Activated naive CD4-positive, alpha-beta T cell treated with anti-CD3 and anti-CD28 coated beads for 36 hours (primary cell): Measurements from ENCODE around the gene TMEM163. TPM values are rescaled to one million over a fixed set of nuclear protein-coding genes. Genes with fewer than 3 reads are reported as not detected.

ENCODE experiments used
- CTCF ChIA-PET: fragments of 350-600 bp; sonication (Branson Sonifier 250); formaldehyde crosslinking; loops from one replicate; lab custom pipeline; 2021; ENCODE audit warnings: antibody characterized with exemption; lab: Charles Lee
- DNase-seq: peaks from one replicate; pipeline ENCODE4 v3.0.0-alpha.2; 2020
- H3K27ac Mint-ChIP-seq: one replicate; pipeline ENCODE4 v1.8.0; 2021; ENCODE audit warnings: mild to moderate bottlenecking, mixed read lengths
- H3K27me3 Mint-ChIP-seq: one replicate; pipeline ENCODE4 v1.8.0; 2021; ENCODE audit warnings: low read depth, mixed read lengths
- H3K36me3 Mint-ChIP-seq: one replicate; pipeline ENCODE4 v1.8.0; 2021; ENCODE audit warnings: low read depth, mixed read lengths
- H3K4me1 Mint-ChIP-seq: one replicate; pipeline ENCODE4 v1.8.0; 2021; ENCODE audit warnings: low read depth, mixed read lengths
- H3K4me3 Mint-ChIP-seq: one replicate; pipeline ENCODE4 v1.8.0; 2021; ENCODE audit warnings: mild to moderate bottlenecking, moderate library complexity, mixed read lengths
- H3K9me3 Mint-ChIP-seq: one replicate; pipeline ENCODE4 v1.8.0; 2021; ENCODE audit warnings: mixed read lengths
- intact Hi-C: fragments of 100-400 bp; cut with micrococcal nuclease; formaldehyde crosslinking; loops from one replicate; pipeline ENCODE4 v1.15.1; 2023
- total RNA-seq, 2 experiments: library from RNA; stranded (reverse); gene quantifications; one replicate each; pipeline ENCODE4 v1.2.3, GENCODE V29; 2021

The TMEM163 gene
- total RNA-seq, 2 experiments from 2014 or later = not detected

GRCh38 chr2:134555411-134555810 lies 163.4 kb downstream of the TMEM163 start:
- Mint-ChIP-seq H3K27ac (no peak overlapping the region), H3K9me3 (no peaks in the 10 kb centered on the region), H3K27me3 (peaks cover 3% of the 10 kb centered on the region), H3K4me1 (no peaks in the 10 kb centered on the region), H3K4me3 (no peak overlapping the region), H3K36me3 (no peaks in the 10 kb centered on the region)
- intact Hi-C loops = no loop called here
- CTCF ChIA-PET = no interaction called here
- DNase-seq = no peak

DNA sequence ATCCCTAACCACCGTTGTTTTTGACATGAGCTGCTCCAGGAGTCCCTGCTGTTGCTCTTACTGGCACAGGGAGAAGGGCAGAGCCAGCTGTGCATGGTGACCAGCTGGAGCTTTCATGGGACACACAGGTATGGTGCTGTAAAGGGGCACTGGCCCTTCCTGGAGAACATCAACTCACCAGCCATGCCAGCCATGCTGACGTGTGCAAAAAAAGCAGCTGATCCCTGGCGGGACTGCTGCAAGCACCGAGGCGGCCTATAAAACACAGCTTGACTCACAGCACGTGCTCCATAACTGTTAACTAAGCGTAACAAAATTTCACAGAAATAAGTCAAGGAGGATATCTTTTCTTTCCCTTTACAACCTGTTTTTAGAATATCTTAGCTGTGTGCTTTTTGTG lies 165.1 kb downstream of the TMEM163 start:
- DNase-seq = no peak
- Mint-ChIP-seq H3K27me3 (peaks cover 5% of the 10 kb centered on the region), H3K4me1 (no peaks in the 10 kb centered on the region), H3K9me3 (no peaks in the 10 kb centered on the region), H3K27ac (no peak overlapping the region), H3K36me3 (no peaks in the 10 kb centered on the region), H3K4me3 (no peak overlapping the region)
- CTCF ChIA-PET = no interaction called here
- intact Hi-C loops = no loop called here

- no peak for DNase-seq
- intact Hi-C loops = no loop called here
- Mint-ChIP-seq H3K9me3 (no peaks in the 10 kb centered on the region), H3K4me1 (no peaks in the 10 kb centered on the region), H3K4me3 (no peak overlapping the region), H3K27me3 (peaks cover 8% of the 10 kb centered on the region), H3K27ac (no peak overlapping the region), H3K36me3 (no peaks in the 10 kb centered on the region)
- CTCF ChIA-PET = no interaction called here
These were observed 168.1 kb downstream of the TMEM163 start for GRCh38 chr2:134550566-134551164.

DNA sequence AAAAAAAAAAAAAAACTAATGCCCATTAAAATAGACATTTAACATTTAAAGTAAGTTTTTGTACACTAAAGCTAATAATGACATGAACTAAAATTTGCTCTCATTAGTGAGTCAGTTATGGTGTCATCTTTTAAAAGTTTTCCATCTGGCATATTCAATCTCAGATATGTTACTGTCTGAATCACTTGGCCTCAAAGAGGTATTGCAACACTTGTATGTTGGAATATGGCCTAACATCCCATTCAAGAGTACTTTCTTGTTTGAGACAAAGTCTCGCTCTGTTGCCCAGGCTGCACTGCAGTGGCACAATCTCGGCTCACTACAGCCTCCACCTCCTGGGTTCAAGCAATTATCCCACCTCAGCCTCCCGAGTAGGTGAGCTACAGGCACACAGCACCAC lies 169.7 kb downstream of the TMEM163 start:
- Mint-ChIP-seq H3K9me3 (no peaks in the 10 kb centered on the region), H3K27ac (no peak overlapping the region), H3K4me1 (no peaks in the 10 kb centered on the region), H3K4me3 (no peak overlapping the region), H3K36me3 (no peaks in the 10 kb centered on the region), H3K27me3 (peaks cover 8% of the 10 kb centered on the region)
- DNase-seq = no peak
- intact Hi-C loops = no loop called here
- CTCF ChIA-PET = interaction anchor here (1.2 kb wide), 1 partner anchor 111 kb away, joined by 3 read pairs; no protein-coding TSS in a partner anchor

GRCh38 chr2:134540990-134541389 lies 177.8 kb downstream of the TMEM163 start:
- H3K4me1 Mint-ChIP-seq = no peaks in the 10 kb centered on the region
- CTCF ChIA-PET = no interaction called here
- H3K27ac Mint-ChIP-seq = no peak overlapping the region
- intact Hi-C loops = no loop called here
- H3K9me3 Mint-ChIP-seq = no peaks in the 10 kb centered on the region
- H3K27me3 Mint-ChIP-seq = no peaks in the 10 kb centered on the region
- no peak overlapping the region for H3K4me3 Mint-ChIP-seq
- DNase-seq = no peak
- H3K36me3 Mint-ChIP-seq = no peaks in the 10 kb centered on the region

GRCh38 chr2:134539981-134540380 lies 178.8 kb downstream of the TMEM163 start:
- Mint-ChIP-seq H3K4me1 (no peaks in the 10 kb centered on the region), H3K27me3 (no peaks in the 10 kb centered on the region), H3K36me3 (no peaks in the 10 kb centered on the region), H3K4me3 (no peak overlapping the region), H3K27ac (no peak overlapping the region), H3K9me3 (no peaks in the 10 kb centered on the region)
- no peak for DNase-seq
- CTCF ChIA-PET = no interaction called here
- intact Hi-C loops = no loop called here

- Mint-ChIP-seq H3K4me1 (no peaks in the 10 kb centered on the region), H3K27me3 (no peaks in the 10 kb centered on the region), H3K27ac (no peak overlapping the region), H3K9me3 (no peaks in the 10 kb centered on the region), H3K36me3 (no peaks in the 10 kb centered on the region), H3K4me3 (no peak overlapping the region)
- intact Hi-C loops = no loop called here
- no peak for DNase-seq
- CTCF ChIA-PET = interaction anchor here (0.5 kb wide), 1 partner anchor 601 kb away, joined by 4 read pairs; no protein-coding TSS in a partner anchor
These were observed 181.1 kb downstream of the TMEM163 start for GRCh38 chr2:134537702-134538101.

DNA sequence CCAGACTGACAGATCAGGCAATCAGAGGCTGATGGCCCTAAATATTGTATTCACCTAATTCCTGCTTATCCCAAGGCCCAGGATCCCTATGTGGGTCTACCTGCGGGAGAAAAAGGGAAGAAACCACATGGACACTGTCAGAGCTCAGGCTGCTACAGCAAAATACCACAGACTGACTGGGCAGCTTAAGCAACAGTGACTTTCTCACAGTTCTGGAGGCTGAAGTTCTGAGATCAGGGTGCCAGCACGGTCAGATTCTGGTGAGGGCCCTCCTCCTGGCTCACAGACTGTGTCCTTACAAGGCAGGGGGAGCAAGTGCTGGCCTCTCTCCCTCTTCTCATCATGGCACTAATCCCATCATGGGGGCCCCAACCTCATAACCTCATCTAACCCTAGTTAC lies 181.7 kb downstream of the TMEM163 start:
- Mint-ChIP-seq H3K36me3 (no peaks in the 10 kb centered on the region), H3K9me3 (no peaks in the 10 kb centered on the region), H3K4me3 (no peak overlapping the region), H3K27ac (no peak overlapping the region), H3K27me3 (no peaks in the 10 kb centered on the region), H3K4me1 (no peaks in the 10 kb centered on the region)
- DNase-seq = no peak
- CTCF ChIA-PET = no interaction called here
- intact Hi-C loops = no loop called here

DNA sequence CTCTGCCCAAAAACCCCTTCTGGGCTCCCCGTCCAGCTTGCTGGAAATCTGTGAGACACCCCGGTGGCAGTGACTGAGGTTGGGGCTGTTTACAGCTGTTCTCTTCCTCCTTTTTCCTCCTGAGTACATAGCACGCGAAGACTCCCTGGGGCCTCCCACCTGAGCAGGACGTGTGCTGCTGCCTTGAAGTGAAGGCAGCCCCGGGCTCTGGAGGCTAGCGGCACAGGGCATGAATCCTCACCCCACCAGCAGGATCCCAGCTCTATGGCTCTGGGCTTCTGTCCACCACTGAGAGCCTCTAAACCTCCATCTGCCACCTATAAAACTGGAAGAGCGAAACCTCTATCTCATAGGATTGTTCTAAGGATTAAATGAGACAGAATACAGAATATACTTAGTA lies 182.5 kb downstream of the TMEM163 start:
- CTCF ChIA-PET = interaction anchor here (0.7 kb wide), 1 partner anchor 375 kb away, joined by 3 read pairs; no protein-coding TSS in a partner anchor
- no peak overlapping the region for H3K27ac Mint-ChIP-seq
- H3K9me3 Mint-ChIP-seq = no peaks in the 10 kb centered on the region
- no peaks in the 10 kb centered on the region for H3K27me3 Mint-ChIP-seq
- no peak overlapping the region for H3K4me3 Mint-ChIP-seq
- no peaks in the 10 kb centered on the region for H3K36me3 Mint-ChIP-seq
- no peak for DNase-seq
- H3K4me1 Mint-ChIP-seq = no peaks in the 10 kb centered on the region
- intact Hi-C loops = no loop called here

- H3K4me1 Mint-ChIP-seq = no peaks in the 10 kb centered on the region
- H3K27ac Mint-ChIP-seq = no peak overlapping the region
- H3K36me3 Mint-ChIP-seq = no peaks in the 10 kb centered on the region
- no peak for DNase-seq
- H3K9me3 Mint-ChIP-seq = no peaks in the 10 kb centered on the region
- CTCF ChIA-PET = interaction anchor here (0.6 kb wide), 1 partner anchor 414 kb away, joined by 3 read pairs; no protein-coding TSS in a partner anchor
- no peaks in the 10 kb centered on the region for H3K27me3 Mint-ChIP-seq
- H3K4me3 Mint-ChIP-seq = no peak overlapping the region
- intact Hi-C loops = no loop called here
These were observed 186.3 kb downstream of the TMEM163 start for GRCh38 chr2:134532537-134532936.

- Mint-ChIP-seq H3K4me3 (no peak overlapping the region), H3K27me3 (no peaks in the 10 kb centered on the region), H3K36me3 (no peaks in the 10 kb centered on the region), H3K4me1 (no peaks in the 10 kb centered on the region), H3K9me3 (no peaks in the 10 kb centered on the region), H3K27ac (no peak overlapping the region)
- CTCF ChIA-PET = no interaction called here
- DNase-seq = no peak
- intact Hi-C loops = no loop called here
These were observed 191.4 kb downstream of the TMEM163 start for GRCh38 chr2:134527381-134527780.

GRCh38 chr2:134522496-134523455 lies 196.0 kb downstream of the TMEM163 start:
- Mint-ChIP-seq H3K4me1 (no peaks in the 10 kb centered on the region), H3K27me3 (no peaks in the 10 kb centered on the region), H3K9me3 (no peaks in the 10 kb centered on the region), H3K36me3 (no peaks in the 10 kb centered on the region), H3K4me3 (no peak overlapping the region), H3K27ac (no peak overlapping the region)
- intact Hi-C loops = no loop called here
- CTCF ChIA-PET = no interaction called here
- DNase-seq = no peak
